GM10248 (cell line): ENCODE measurements around the gene PRDM16.

Experiments used
- CTCF ChIA-PET: fragments of 300-600 bp; sonication (Branson Sonifier 250); formaldehyde crosslinking; extraction: SDS; loops from one replicate; lab custom pipeline; 2021; ENCODE audit warnings: antibody characterized with exemption; lab: Yijun Ruan, JAX
- POLR2A ChIA-PET: fragments of 350-650 bp; sonication (Branson Sonifier 250); formaldehyde crosslinking; extraction: SDS; loops from one replicate; lab custom pipeline; 2020; ENCODE audit warnings: antibody characterized with exemption; lab: Yijun Ruan, JAX
- DNase-seq: peaks from one replicate; pipeline ENCODE4 v3.0.0; 2012; ENCODE audit errors: extremely low spot score
- TF ChIP-seq, protein P1 (sequence below): IDR thresholded peaks from 2 replicates; pipeline ENCODE4 v1.5.1; 2012; ENCODE audit warnings: mild to moderate bottlenecking, low read depth; ENCODE audit errors: extremely low read depth, missing control alignments, control extremely low read depth

PRDM16 gene

GRCh38 chr1:3359756-3360440 lies 290.9 kb downstream of the PRDM16 start:
- TF ChIP-seq, protein P1, sequence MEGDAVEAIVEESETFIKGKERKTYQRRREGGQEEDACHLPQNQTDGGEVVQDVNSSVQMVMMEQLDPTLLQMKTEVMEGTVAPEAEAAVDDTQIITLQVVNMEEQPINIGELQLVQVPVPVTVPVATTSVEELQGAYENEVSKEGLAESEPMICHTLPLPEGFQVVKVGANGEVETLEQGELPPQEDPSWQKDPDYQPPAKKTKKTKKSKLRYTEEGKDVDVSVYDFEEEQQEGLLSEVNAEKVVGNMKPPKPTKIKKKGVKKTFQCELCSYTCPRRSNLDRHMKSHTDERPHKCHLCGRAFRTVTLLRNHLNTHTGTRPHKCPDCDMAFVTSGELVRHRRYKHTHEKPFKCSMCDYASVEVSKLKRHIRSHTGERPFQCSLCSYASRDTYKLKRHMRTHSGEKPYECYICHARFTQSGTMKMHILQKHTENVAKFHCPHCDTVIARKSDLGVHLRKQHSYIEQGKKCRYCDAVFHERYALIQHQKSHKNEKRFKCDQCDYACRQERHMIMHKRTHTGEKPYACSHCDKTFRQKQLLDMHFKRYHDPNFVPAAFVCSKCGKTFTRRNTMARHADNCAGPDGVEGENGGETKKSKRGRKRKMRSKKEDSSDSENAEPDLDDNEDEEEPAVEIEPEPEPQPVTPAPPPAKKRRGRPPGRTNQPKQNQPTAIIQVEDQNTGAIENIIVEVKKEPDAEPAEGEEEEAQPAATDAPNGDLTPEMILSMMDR = no peak
- ChIA-PET POLR2A (no interaction called here), CTCF (no interaction called here)
- DNase-seq = no peak

DNA sequence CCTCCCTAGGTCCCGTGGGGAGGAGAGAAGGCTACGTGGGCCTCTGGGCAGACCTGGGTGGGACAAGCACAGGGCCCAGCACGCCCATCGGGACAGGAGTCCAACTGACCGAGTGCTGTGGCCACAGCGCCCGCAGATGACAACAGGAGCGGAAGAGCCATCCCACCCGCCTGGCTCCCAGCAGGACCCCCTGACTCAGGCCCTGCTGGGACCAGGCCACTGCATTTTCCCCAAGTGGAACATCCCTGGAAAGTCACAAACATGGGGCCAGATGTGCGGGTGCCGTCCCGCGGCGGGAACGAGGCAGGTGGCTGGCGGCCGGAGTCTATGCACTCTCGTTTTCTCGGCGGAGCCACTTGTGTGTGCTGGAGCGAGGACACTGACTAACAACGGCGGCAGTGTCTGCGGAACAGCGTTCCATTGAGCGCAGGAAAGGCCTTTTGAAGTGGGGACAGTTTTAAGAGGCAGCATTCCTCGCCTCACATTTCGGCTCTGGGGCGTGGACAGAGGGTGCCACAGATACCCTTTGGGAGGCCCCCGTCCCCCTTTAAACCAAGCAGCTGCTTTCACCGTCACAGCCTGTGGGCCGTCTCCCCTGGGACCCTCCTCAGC lies 291.7 kb downstream of the PRDM16 start:
- ChIA-PET POLR2A (no interaction called here), CTCF (no interaction called here)
- TF ChIP-seq, protein P1 = no peak
- no peak for DNase-seq

DNA sequence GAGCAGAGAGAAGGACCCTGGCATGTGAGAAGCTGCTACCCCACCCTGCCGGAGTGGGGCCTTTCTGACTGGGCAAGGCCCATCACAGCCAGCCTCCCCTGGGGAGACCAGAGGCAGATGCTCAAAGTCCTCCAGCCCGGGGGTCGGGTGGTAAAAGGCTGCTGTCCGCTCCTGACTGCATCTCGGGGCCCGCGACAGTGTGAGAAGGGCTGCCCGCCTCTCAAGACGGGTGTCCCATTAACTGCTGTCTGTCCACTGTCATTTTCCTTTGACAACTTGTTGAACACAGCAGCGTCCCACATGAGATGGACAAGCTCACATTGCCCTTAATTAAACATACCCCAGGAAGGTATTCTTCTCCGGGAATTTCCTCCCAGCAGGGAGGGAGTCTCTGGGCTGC lies 294.0 kb downstream of the PRDM16 start:
- DNase-seq = no peak
- TF ChIP-seq, protein P1 = no peak
- ChIA-PET CTCF (interaction anchor here (1.1 kb wide), 1 partner anchor 8 kb away, joined by 3 read pairs; no protein-coding TSS in a partner anchor), POLR2A (no interaction called here)

DNA sequence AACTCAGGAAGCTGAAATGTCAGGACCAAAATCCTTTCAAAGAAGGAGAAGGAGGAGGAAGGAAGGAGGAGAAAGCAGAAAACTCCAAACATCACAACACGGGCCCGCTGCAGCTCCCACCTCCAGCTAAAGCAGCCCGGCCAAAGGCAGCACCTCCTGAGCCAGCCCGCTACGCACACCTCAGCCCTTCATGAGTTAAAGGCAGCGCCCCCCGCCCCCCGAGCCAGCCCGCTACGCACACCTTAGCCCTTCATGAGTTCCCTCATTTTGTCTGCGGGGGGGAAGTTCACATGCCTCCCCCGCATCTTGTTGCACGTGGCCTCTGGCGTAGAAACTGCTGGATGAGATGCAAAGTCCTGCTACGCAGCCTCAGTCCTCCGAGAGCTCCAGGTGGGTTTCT lies 294.8 kb downstream of the PRDM16 start:
- CTCF ChIA-PET = interaction anchor here (1.1 kb wide), 1 partner anchor 9 kb away, joined by 3 read pairs; no protein-coding TSS in a partner anchor
- POLR2A ChIA-PET = no interaction called here
- TF ChIP-seq, protein P1 = no peak
- DNase-seq = no peak

DNA sequence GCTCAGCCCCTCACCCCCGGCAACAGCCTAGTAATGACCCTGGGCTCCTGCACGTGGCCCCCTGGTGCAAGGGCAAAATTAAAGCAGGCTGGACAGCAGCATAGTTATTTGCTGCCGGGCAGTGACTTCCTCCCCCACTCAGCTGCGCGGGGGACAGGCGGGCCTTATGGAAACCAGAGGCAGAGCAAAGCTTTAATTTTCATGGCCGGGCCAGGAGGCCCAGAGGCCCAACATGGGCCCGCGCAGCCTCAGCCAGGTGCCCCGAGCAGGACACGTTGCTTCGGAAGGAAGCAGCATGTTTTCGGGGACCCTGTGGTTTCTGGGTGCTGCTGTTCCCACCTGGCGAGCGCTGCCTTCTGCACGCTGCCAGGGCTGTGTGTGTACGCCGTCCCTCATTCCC lies 295.5 kb downstream of the PRDM16 start:
- no peak for DNase-seq
- ChIA-PET CTCF (no interaction called here), POLR2A (no interaction called here)
- TF ChIP-seq, protein P1 = no peak

DNA sequence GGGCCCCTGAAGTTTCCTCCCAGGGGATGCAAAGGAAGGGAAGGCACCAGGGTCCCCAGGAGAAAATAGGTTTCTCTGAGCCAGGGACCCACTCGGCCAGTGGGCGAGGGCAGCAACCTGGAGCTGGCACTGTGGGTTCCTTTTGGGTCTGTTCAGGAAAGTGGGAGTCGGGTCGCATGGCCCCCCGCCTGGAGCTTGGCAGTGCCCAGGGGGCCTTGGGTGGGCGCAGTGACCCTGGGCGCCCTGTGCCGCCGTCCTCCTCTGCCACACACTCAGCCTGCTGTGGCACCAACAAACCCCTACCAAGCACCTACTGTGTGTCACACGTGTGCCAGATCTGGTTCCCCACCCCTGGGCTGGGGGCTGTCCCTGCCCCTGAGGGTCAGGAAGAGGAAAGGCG lies 296.0 kb downstream of the PRDM16 start:
- no peak for DNase-seq
- TF ChIP-seq, protein P1 = no peak
- CTCF ChIA-PET = no interaction called here
- POLR2A ChIA-PET = no interaction called here
